Brain pericyte (primary cell): ENCODE results near the gene OPA3.
A peak's percentile ranks its signal among the peaks of the same experiment; 100 is the strongest.

ENCODE experiments used
- DNase-seq: peaks from one replicate; pipeline ENCODE4 v3.0.0-alpha.2; 2012; ENCODE audit warnings: low read depth, low spot score

OPA3 gene

DNA sequence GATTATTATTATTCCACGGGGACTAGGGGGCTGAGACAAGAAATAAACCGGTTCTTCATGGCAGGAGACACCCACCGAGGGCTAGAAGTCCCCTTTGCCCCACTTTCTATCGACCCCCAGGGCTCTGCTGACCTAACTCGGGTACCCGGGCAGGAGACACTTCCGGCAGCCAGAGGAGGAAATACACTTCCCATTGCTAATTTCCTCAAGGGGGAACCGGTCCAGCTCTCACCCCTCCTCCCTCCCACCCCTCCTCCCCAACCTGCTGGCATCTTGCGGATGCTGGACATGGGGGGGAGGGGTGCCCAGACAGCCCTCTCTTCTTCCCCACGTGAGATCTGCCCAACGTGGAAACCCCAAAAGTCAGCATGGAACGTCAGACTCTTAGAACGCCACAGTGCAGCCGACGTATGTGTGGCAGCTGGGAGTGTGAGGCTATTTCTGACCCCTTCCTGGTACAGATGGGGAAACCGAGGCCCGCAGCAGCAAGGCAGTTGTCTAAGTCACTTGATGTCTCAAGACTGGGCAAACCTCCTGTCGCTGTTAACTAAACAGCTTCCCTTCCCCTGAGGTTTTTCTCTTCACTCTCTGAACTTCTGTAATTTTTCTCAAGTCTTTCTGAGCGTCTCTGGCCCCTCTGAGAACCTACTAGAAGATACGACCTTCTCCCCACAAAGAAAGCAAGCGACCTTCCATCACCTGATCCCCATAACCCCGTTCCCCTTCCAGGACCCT lies 13.8 kb upstream of the OPA3 start:
- DNase-seq, result no peak

DNA sequence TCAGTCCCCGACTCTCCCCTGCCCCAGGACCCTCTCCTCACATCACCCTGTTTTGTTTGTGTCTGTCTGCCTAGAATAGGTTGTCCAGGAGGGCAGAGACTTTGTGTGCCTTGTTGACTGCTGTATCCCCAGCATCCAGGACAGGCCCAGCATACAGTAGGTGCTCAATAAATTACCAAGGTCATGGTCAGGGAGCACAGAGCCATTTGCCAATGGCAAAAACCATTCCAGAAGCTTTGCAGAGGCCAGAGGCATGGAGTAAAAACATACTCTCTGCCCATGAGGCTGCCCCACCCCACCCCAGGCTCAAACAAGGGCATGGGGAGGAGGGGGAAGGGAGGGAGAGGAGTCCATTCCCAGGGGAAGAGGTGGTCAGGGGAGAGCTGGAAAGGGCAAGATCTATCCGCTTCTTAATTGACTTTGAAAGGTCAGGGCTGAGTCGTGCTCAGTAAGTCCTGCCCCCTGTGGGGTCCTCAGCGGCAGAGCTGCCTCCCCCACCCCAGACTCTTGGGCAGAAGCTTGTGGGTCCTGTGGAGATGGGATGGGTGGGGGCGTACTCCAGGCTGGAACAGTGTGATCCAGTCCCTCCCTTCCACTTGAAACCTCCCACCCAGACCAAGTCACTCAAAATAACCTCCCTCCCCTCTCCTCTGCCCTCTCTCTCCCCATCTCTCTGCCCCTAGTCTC lies 13.0 kb upstream of the OPA3 start:
- DNase-seq, result no peak

DNA sequence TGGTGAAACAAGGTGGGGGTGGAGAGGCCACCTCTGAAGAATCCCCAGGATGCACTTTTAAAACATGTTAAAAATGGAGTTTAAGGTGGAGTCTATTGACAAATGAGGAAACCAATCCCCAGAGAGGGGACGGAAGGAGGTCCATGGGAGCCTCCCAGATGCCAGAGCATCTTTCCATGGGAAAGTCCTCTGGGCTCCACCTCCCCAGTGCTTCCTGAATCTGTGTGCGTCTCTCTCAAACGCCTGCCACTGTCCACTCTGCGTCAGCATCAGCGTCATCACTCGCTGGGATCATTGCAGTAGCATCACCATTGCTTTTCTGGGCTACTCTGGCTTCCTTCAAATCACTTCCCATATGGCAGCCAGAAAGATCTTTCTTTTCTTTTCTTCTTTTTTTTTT lies 11.2 kb upstream of the OPA3 start:
- DNase-seq, result no peak

DNA sequence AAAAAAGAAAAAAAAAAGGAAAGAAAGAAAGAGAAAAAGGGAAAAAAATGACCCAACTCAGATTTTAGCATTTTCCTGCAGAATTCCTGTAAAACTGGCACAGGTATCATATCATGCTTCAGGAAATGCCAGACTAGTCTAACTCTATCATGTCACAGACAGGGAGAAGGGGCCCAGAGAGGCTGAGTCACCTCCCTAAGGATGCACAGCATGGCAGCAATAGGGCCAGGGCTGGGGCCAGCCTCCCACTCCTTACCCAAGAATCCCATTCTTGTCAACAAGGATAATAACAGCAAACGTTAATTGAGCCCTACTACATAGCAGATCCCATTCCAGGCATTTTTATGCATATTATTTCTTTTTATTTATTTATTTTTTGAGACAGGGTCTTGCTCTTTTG lies 8.9 kb upstream of the OPA3 start:
- no peak for DNase-seq

DNA sequence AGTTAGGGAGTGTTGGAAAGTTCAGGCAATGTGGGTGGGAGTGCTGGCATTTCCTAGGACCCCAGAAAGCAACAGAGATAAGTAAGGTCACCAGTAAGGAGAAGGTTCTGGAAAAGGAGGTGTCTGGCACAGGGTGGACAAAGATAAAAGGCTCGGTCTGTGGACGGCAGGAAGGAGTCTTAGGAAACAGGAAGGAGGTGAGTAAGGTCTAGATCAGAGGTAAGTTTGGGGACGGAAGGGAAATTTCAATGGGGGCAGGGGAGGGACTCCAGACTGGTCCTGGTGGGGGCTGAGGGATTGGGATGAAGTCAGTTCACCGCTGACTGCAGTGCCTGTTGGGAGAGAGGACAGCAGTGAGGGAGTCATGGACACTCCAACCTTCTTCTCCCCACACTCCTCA lies 7.8 kb upstream of the OPA3 start:
- DNase-seq, result no peak

DNA sequence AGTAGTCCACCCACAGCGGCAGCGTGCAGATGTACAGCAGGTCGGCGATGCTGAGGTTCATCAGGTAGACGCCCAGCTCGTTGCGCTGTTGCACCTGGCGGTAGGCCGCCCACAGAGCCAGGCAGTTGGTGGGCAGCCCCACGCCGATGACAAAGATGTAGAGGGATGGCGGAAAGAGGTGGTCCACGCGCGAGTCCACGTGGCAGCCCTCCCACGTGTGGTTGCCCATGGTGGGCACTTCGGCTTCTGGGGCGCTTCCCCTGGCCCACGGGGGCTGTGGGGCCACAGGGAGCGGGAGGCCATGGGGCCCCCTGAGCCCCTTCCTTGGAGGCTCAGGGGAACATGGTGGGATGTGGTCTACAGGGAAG lies 7.0 kb upstream of the OPA3 start:
- no peak for DNase-seq

DNA sequence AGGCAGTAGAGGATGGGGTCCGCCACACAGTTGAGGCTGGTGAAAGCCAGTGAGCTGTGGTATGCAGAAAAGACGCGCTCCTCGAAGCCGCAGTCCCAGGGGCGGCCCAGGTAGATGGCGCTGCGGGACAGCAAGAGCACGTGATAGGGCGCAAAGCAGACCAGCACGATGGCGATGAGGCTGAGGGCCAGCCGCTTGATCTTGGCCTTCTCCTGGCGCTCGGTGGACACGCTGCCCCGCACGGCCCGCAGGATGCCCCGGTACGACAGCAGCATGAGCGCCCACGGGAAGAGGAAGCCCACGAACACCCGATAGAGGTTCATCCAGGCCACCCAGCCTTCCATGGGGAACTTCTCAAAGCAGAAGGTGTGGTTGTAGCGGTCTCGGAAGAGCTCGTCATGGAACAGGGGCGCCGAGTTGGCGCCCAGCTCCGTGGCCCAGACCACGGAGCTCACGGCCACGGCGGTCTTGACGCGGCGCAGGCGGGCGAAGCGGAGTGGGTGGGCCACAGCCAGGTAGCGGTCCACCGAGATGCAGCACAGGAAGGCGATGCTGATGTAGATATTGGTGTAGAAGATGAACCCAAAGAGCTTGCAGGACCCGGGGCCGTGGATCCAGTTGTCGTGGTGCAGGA lies 6.5 kb upstream of the OPA3 start:
- no peak for DNase-seq

DNA sequence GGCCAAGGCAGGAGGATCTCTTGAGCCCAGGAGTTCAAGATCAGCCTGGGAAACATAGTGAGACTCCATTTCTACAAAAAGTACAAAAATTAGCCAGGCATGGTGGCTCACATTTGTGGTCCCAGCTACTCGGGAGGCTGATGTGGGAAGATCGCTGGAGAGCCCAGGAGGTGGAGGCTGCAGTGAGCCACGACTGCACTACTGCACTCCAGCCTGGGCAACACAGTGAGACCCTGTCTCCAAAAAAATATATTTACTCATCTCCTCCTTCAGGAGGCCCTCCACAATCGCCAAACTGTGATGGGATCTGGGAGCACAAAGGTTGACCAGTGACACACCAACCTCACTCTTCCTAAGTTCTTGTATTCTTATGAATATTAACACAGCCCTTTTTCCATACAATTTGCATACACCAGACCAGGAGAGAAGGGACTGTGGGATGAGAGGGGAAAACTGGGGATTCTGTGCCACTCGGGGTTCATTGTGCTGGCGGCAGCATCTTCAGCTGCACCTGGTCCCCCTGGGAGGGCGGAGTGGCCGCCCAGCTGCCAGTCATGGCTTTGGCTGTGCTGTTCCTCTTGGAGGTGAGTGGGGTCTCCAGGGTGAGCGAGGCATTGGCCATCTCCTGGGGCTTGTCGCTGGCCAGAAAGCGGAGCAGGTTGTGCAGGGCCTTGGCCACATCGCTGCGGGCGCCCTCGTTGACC lies 5.8 kb upstream of the OPA3 start:
- no peak for DNase-seq

DNA sequence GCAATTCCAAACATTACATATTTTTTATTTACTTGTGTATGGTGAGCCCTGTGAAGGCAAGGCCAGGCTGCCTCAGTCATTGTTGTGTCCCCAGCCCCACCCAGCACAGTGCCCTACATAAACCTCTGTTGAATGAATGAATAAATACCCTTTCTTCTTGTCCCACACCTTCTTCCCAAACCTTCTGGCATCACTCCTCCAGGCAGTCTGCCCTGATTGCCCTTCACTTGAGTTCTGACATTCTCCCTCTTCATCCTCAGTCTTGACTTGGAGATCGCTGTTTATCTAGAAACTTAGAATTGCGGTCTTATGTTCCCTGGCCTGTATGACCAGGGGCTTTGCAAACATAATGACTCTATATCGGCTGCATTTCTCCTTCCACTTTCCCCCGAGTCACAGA lies 5.2 kb upstream of the OPA3 start:
- DNase-seq, result no peak

DNA sequence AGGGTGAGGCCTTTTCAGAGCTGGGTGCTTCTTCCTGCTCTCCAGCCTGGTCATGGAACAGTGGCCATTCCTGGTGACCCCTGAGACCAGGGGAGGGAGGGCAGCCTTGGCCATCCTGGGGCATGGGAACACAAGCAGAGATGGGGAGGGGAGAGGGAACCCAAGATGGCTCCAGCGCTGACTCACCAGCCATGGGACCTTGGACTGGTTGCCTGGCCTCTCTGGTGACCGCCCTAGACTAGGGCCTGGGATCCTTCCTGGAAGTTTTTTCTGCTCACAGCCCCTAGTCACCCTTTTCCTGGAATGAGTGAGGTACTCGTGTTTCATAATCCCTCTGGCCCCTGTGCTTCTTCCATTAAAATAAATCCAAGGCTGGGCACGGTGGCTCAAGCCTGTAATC lies 3.3 kb upstream of the OPA3 start:
- no peak for DNase-seq

DNA sequence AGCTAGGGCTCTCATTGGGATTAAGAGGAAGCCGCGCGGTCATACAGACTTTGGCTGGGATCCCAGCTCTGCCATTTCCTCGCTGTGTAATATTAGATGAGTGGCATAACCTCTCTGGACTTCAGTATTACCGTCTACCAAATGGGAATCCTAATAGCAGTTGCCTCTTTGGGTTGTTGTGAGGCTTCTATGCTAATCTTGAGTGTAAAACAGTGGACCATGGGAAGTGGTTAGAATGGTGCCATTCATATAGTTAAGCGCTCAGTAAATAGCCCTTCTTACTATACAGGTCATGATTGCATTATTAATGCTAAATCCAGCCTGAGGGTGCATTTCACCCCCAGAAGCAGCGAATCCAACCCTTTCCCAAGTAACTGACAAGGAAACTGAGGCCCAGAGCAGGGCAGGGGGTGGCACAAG lies 566 bp upstream of the OPA3 start:
- DNase-seq, result no peak

DNA sequence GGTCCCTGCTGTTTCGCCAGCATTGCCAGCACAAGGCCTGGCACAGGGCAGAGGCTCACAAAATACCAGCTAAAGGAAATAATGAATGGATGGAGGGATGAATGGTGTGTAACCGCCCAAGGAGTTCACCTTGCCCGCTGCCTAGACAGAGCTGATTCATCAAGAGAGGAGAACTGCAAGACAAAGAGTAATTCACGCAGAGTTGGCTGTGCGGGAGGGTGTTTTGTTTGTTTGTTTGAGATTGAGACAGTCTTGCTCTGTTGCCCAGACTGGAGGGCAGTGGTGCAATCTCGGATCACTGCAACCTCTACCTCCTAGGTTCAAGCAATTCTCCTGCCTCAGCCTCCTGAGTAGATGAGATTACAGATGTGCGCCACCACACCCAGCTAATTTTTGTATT lies 3.0 kb downstream of the OPA3 start:
- DNase-seq, result no peak

DNA sequence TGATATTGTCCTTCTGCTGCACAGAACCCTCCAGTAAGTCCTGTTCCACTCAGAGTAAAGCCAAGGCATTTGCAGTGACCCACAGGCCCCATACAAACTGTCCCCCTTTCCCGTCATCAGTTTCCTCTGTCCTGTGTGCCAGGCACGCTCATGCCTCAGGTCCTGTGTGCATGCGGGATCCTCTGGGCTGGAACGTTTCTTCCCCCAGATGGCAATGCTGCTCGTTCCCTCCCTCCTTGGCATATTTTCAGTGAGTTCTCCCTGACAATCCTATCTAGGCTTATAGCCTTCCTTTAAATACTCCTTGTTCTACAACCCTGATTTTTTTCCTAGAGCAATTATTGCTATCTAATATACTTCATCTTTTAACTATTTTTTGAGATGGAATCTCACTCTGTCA lies 5.7 kb downstream of the OPA3 start:
- DNase-seq, result no peak

DNA sequence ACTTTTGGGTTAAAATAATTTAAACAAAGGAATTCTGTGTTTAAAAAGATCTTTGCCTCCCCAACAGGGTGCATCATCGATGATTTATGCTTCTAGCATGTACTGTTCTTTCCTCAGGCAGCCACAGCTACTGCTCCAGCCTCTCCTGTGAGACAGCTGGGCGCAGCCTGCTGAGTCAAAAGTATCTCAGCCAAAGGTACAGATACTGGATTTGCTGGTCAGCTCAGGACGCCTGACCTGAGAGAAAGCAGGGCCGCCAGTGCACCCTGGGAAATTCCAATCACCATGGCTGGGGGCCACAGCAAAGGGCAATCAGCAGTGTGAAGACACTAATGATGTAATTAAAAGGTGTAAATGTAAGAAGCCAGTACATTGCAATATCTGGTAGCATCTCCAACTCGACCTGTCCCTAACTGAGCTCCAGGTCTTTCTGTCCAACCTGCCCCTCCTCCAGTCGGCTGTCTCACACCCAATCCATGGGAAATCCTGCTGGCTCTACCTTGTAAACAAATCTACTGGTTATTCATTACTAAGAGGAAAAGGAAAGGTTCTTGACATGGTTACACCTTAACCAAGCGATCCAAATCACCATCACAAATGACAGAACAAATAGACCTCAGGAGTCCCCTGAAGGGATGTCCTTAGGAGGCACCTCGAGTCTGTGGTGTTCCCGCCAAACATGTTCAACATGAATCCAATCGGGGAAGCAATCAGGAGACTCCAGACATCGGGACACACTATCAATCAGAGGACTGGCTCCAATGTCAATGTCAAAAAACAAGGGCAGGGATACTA lies 7.3 kb downstream of the OPA3 start:
- peak; percentile 55 for DNase-seq

DNA sequence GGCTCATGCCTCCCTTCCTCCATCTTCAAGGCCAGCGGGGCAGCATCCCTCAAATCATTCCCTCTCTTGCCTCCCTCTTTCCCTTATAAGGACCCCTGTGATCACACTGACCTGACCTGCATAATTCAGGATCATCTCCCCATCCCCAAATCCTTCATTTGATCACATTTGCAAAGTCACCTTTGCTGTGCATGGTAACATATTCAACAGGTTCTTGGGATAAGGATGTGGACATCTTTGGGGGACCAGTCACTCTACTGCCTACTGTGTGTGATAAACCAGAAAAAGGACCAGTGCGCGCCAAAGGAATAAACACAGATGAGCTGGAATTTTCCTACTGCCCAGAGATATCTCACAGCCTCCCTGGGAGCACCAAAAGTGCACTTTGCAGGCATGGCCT lies 7.9 kb downstream of the OPA3 start:
- DNase-seq, result no peak

DNA sequence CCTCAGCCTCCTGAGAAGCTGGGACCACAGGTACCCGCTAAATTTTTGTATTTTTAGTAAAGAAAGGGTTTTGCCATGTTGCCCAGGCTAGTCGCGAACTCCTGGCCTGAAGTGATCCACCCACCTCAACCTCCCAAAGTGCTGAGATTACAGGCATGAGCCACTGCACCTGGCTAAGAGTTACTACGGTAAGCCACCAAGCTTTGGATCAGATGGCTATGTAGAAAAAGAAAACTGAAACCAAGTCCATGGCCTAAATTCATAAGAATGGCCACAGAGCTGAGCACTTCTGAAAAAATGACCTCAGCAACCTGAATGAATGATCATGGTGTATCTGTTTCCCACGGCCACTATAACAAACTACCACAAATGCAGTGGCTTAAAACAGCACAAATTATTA lies 9.4 kb downstream of the OPA3 start:
- no peak for DNase-seq

DNA sequence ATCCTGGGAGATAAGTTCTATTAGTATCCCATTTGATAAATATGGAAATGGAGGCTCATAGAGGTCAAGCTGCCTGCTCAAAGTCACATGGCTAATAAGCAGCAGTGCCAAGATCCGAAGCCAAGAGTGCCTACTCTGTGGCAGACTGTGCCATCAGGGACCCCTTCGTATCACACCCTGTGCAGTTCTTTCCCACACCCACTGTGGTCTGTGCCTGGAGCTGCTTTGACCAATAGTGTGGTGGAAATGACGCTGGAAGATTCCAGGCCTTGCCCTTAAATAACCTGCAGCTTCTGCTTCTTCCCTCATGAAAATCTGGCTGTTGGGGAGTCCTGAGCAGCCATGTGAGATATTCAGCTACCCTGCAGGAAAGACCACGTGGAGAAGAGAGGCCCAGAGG lies 10.1 kb downstream of the OPA3 start:
- no peak for DNase-seq

DNA sequence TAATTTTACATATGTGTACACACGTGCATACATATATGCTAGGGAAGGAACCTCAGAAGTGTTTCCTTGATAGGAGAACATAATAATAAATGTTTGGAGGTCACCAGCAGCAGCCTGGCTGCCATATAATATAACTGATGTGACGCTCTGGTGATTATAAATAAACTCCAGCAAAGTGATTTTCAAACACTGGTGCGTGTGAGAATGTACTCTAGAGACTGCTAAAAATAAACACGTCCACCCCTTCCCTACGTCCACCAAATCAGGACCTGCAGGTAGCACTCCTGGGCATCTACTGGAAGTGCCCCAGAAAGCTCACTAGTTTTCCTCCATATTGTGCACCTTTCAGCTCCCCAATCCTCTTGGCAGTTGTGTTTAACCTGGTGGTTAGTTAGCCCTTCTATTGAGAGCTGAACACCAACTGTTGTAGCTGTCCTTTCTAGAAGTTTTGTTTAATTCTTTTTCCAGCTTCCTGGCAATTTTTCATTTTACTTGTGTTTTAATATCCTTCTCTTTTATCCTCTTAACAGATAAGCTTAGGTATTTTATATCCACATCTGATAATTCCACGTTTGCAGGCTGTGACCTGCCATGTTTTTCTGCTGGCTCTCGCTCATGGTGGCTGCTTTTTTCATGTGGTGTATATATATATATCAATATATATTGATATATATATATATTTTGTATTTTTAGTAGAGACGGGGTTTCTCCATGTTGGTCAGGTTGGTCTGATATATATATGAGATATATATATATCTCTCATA lies 13.0 kb downstream of the OPA3 start:
- DNase-seq, result no peak

DNA sequence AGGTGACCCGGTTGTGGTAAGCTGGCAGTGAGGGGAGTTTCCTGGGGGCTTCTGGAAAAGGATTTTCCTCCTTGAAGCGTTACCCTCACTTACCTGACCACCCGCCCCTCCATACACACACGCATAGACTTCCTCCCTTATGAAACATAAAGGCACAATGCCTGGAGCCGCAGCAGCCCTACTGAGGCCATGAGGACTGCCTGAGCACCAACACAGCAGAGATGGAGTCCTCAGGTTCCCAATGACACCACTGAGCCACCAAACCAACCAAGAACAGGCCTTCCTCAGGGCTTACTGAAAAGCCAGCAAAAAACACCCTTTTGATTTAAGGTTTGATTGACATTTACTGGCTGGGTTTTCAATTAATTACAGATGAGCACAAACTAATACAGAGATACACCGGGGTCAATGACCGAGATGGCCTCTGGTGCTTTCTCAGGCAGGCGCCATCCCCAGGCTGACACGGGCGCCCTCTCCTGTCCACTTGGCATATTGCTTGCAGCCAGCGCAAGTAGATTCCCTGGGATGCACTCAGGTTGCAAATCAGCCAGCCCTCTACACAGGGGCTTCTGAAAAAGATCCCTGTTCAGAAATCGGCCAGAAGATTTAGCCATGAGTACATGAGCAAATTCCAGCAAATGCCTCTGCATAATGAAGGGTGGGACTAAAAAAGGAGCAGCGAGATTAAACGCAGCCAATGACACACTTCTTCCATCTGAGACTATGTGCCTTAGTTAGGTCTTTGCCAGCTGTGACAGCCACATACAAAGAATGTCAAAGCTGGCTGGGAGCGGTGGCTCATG lies 14.8 kb downstream of the OPA3 start:
- DNase-seq, result no peak

DNA sequence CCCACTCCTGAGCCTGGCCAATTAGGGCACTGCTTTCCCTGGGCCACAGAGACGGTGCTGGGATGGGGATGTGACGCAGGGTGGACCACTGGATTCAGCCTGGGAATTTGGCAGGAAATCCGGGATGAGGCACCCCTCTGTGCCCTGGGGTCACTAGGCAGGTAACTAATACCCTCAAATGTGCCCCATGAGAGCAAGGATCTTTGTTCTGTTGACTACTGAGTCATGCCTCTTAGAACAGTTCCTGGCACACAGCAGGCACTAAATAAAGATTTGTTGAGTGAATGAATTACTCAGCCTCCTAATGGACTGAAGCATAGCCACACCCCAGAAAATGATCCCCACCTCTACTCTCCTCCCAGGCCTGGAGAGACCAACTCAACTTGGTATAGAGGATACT lies 15.9 kb downstream of the OPA3 start:
- DNase-seq, result no peak
